Measurements from ENCODE around the gene MRPS23. TPM values are rescaled to one million over a fixed set of nuclear protein-coding genes. Genes with fewer than 3 reads are reported as not detected.
A peak's percentile ranks its signal among the peaks of the same experiment; 100 is the strongest.

The MRPS23 gene
- polyA plus RNA-seq, 1 donor, result 40.3 TPM

DNA sequence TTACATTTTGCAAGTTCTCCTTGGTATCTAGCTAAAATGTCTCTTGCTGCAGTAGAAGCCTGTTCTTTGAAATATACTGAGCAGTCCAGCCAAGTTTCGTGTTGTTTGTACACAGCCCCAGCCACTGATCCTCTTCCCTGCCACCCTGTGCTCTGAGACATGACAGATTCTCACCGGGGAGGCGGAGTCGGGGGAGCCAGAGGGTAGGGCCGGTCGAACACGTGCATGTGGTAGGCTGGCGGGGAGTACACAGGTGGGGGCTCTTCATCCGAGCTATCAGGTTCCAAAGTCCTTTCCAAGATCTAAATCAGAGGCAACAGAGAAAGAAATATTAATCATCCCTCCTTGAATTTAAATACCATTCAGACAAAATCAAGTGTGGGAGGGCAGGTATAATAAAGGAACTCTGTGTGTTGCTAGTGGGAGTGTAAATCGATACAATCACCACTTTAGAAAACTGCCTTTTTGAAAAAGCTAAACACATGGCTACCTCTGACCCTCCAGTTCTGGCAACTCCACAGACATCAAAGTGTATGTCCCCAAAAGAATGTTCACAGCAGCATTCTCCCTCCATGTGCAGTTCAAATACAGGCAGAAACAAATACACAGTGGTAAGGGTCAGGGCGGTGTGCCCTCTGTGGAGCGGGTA, 29.7 kb upstream of the MRPS23 start:
- H3K9me3 ChIP-seq (ENCODE audit: control insufficient read depth, low read depth, low read length), result no peaks in the 10 kb centered on the region
- H3K27me3 ChIP-seq (ENCODE audit: control insufficient read depth, insufficient read depth, low read length), result no peaks in the 10 kb centered on the region
- H3K4me1 ChIP-seq (ENCODE audit: control insufficient read depth, insufficient read depth, low read length), result peaks cover 41% of the 10 kb centered on the region
- WGBS (ENCODE audit: insufficient coverage, low lambda C conversion rate), result 0% methylated on average over 1 of the region's 12 CpGs
- H3K27ac ChIP-seq (ENCODE audit: low read length), result peak overlapping the region; percentile 86
- DNase-seq, result peak in 1 of 2 donors; percentile 75
- peaks cover 10% of the 10 kb centered on the region for H3K36me3 ChIP-seq (ENCODE audit: control insufficient read depth, insufficient read depth, low read length)
- no peak overlapping the region for H3K4me3 ChIP-seq (ENCODE audit: low read length)

DNA sequence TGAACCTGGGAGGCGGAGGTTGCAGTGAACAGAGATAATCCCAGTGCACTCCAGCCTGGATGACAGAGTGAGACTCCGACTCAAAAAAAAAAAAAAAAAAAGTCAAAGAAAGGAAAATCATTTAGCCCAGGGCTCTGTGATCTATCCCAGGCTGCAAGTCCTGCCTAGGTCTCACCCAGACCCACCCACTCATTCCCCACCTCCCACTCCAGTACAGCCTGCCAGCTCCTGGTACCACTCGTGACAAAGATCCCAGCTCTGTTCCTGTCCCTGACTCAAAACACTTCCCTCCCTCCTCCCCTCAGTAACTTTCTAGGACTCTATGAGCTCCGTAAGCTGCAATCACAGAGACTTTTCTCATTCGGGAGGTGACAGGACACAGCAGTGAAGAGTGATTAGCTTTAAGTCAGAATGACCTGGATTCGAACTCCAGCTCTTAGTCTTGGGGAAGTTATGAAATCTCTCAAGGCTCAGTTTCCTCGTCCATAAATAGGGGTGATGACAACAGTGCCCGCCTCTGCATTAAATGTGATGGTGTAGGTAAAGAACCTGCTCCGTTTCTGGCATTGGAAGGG, 28.0 kb upstream of the MRPS23 start:
- no peaks in the 10 kb centered on the region for H3K9me3 ChIP-seq (ENCODE audit: control insufficient read depth, low read depth, low read length)
- no peaks in the 10 kb centered on the region for H3K27me3 ChIP-seq (ENCODE audit: control insufficient read depth, insufficient read depth, low read length)
- H3K36me3 ChIP-seq (ENCODE audit: control insufficient read depth, insufficient read depth, low read length), result peaks cover 13% of the 10 kb centered on the region
- no CpG with 5 or more reads among the region's 9 CpGs for WGBS (ENCODE audit: insufficient coverage, low lambda C conversion rate)
- no peak overlapping the region for H3K27ac ChIP-seq (ENCODE audit: low read length)
- no peak overlapping the region for H3K4me3 ChIP-seq (ENCODE audit: low read length)
- no peak for DNase-seq
- peaks cover 44% of the 10 kb centered on the region for H3K4me1 ChIP-seq (ENCODE audit: control insufficient read depth, insufficient read depth, low read length)

DNA sequence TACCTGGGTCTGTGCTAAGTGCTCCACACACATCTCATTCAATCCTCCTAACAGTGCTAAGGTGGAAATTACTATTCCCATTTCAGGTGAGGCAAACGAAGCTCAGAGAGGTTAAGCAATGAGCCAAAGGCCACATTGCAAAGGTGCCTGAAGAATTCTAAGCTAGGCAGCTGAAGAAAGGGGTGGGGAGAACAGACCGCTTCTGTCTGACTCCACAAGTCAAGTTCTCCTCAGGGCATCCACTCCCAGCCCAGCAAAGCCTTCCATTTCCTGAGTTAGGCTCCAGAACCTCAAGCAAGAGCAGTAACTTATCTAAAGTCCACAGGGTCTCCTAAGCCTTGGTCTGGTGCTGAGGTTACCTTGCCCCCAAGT, 27.0 kb upstream of the MRPS23 start:
- no CpG with 5 or more reads among the region's 2 CpGs for WGBS (ENCODE audit: insufficient coverage, low lambda C conversion rate)
- Histone ChIP-seq H3K27ac (ENCODE audit: low read length) (no peak overlapping the region), H3K9me3 (ENCODE audit: control insufficient read depth, low read depth, low read length) (no peaks in the 10 kb centered on the region), H3K4me3 (ENCODE audit: low read length) (no peak overlapping the region), H3K27me3 (ENCODE audit: control insufficient read depth, insufficient read depth, low read length) (no peaks in the 10 kb centered on the region), H3K4me1 (ENCODE audit: control insufficient read depth, insufficient read depth, low read length) (peaks cover 42% of the 10 kb centered on the region), H3K36me3 (ENCODE audit: control insufficient read depth, insufficient read depth, low read length) (peaks cover 18% of the 10 kb centered on the region)
- DNase-seq, result no peak

DNA sequence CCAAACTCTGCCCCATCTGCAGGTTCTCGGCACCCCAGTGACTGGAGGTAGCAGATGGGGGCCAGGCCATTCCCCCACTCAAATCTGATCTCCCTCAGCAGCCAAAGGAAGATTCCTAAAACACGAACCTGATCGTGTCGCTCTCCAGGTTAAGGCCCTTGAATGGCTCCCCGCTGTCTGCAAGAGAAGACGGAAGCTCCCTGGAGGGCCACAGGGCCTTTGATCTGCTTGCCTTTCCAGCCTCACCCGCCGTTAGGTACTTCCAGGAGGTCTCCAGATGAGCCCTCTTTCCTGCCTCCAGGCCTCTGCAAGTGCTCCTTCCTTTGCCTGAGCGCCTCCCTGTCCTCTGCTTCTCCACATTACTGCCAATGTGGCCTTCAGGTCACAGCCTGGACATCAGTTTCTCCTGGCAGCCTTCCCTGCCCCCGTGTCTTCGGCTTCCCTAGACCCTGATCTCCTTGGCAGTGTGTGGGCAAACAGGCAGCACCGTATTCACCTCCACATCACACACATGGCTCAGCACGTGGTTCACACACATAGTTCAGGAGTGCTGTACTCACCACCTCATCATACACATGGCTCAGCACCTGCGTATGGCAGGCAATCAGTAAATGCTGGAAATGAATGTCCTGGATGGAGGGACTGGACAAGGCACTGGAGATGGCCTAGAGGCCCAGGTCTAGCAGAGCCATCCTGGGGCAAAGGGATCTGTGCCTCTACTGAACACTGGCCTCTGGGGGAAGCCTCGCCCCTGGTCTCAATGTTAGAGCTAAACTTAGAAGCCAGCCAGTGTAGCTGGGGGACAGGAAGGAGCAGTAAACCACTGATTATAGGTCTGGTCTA, 26.4 kb upstream of the MRPS23 start:
- DNase-seq, result no peak
- H3K36me3 ChIP-seq (ENCODE audit: control insufficient read depth, insufficient read depth, low read length), result peaks cover 22% of the 10 kb centered on the region
- no CpG with 5 or more reads among the region's 15 CpGs for WGBS (ENCODE audit: insufficient coverage, low lambda C conversion rate)
- no peaks in the 10 kb centered on the region for H3K27me3 ChIP-seq (ENCODE audit: control insufficient read depth, insufficient read depth, low read length)
- no peaks in the 10 kb centered on the region for H3K9me3 ChIP-seq (ENCODE audit: control insufficient read depth, low read depth, low read length)
- no peak overlapping the region for H3K4me3 ChIP-seq (ENCODE audit: low read length)
- peaks cover 36% of the 10 kb centered on the region for H3K4me1 ChIP-seq (ENCODE audit: control insufficient read depth, insufficient read depth, low read length)
- H3K27ac ChIP-seq (ENCODE audit: low read length), result peak overlapping the region; percentile 82

DNA sequence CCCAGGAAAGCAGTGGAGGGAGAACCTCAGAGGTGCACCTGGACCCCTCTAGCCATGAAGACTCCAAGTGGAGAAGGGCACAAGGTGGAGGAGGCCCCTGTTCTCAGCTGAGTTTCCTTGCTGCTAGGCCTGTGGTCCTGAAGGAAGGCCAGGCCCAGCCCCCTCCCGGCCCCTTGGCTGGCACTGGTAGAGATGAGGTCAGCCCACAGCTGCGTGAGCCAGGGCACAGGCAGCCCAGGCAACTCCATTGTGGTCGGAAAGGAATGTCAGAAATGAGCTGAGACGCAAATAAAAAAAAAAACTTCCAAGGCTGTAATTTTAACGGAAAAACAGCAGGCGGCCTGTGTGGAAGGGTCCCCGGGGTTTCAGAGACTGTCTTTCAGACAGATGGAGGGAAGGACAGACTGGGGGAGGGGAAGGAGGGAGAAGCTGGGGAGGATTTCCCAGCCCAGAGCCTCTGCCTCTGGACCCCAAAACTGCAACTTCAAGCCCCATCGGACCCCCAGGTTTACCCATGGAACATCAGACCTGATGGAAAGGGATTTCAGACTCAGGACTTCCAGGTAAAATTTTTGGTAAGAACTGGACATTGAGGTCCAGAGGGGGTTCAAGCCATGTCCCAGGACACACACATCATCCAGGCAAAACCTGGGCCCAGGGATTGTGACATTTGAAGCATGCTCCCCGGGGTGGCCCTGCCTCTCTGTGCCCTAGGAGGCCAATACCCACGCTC, 25.6 kb upstream of the MRPS23 start:
- WGBS (ENCODE audit: insufficient coverage, low lambda C conversion rate), result no CpG with 5 or more reads among the region's 10 CpGs
- no peaks in the 10 kb centered on the region for H3K9me3 ChIP-seq (ENCODE audit: control insufficient read depth, low read depth, low read length)

DNA sequence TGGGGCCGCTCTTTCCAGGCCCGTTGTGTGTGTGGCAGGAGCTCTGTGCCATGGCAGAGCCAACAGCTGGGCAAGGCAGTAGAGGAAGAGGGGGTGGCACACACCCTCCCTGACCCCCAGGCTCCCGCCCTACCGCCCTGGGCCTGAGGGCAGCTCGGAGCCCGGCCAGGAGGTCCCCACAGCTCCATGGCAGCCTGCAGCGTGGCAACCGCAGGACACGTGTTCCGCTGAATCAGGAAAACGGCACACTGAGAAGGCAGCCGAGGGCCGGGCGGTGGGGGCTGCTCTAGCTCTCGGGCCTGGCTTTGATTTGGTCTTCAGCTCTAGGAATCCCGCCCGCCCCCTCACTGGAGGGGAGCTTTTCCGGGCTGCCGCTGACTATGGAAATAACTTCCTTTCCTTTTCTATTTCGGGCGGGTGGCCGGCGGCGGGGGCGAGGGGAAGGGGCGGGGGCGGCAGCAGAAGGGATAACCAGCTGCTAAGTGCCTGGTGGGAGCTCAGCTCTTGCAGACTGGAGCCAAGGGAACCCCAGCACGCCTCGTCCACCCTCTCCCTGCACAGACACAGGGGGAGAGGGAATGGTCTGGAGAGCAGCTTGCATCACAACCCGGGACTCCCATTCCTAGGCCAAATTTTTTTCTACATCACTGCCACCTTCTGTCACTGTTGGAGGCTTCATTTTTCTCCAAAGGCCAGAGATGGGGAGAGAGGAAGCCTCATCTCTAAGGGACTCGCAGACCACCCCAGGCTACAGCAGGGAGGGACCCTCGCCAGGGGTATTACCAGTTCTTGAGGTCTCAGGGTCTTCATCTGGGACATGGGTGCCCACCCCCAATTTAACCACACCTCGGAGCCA, 24.8 kb upstream of the MRPS23 start:
- H3K4me1 ChIP-seq (ENCODE audit: control insufficient read depth, insufficient read depth, low read length), result peaks cover 34% of the 10 kb centered on the region
- peaks cover 23% of the 10 kb centered on the region for H3K36me3 ChIP-seq (ENCODE audit: control insufficient read depth, insufficient read depth, low read length)

More for the DNA sequence above, 25.6 kb upstream of the MRPS23 start:
- peaks cover 24% of the 10 kb centered on the region for H3K36me3 ChIP-seq (ENCODE audit: control insufficient read depth, insufficient read depth, low read length)
- peak overlapping the region; percentile 82 for H3K27ac ChIP-seq (ENCODE audit: low read length)
- H3K27me3 ChIP-seq (ENCODE audit: control insufficient read depth, insufficient read depth, low read length), result no peaks in the 10 kb centered on the region
- DNase-seq, result peak; percentile 77 to 79
- peaks cover 36% of the 10 kb centered on the region for H3K4me1 ChIP-seq (ENCODE audit: control insufficient read depth, insufficient read depth, low read length)
- H3K4me3 ChIP-seq (ENCODE audit: low read length), result no peak overlapping the region

DNA sequence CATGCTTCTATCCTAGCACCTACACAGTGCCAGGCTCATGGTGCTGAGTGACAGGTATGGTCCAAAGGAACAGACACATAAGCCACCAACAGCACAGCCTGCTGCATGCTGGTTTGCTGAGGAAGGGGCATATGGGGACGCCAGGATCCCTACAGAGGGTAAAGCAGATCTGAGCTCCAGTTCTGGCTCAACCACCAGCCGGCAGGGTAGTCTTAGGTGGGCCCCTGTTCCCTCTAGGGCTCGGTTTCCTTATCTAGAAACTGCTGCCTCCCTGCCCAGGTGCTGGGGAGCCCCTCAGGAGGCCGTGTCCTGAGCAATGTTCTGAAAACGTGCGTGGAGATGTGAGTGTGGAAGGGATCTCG, 24.2 kb upstream of the MRPS23 start:
- no CpG with 5 or more reads among the region's 7 CpGs for WGBS (ENCODE audit: insufficient coverage, low lambda C conversion rate)
- Histone ChIP-seq H3K27me3 (ENCODE audit: control insufficient read depth, insufficient read depth, low read length) (no peaks in the 10 kb centered on the region), H3K9me3 (ENCODE audit: control insufficient read depth, low read depth, low read length) (no peaks in the 10 kb centered on the region), H3K4me1 (ENCODE audit: control insufficient read depth, insufficient read depth, low read length) (peaks cover 34% of the 10 kb centered on the region), H3K4me3 (ENCODE audit: low read length) (no peak overlapping the region), H3K36me3 (ENCODE audit: control insufficient read depth, insufficient read depth, low read length) (peaks cover 26% of the 10 kb centered on the region), H3K27ac (ENCODE audit: low read length) (peak overlapping the region; percentile 67)
- DNase-seq, result no peak

More for the DNA sequence above, 24.8 kb upstream of the MRPS23 start:
- H3K4me3 ChIP-seq (ENCODE audit: low read length), result no peak overlapping the region
- no CpG with 5 or more reads among the region's 33 CpGs for WGBS (ENCODE audit: insufficient coverage, low lambda C conversion rate)
- no peaks in the 10 kb centered on the region for H3K27me3 ChIP-seq (ENCODE audit: control insufficient read depth, insufficient read depth, low read length)
- DNase-seq, result peak; percentile 61 to 65
- no peaks in the 10 kb centered on the region for H3K9me3 ChIP-seq (ENCODE audit: control insufficient read depth, low read depth, low read length)
- peak overlapping the region; percentile 82 for H3K27ac ChIP-seq (ENCODE audit: low read length)

DNA sequence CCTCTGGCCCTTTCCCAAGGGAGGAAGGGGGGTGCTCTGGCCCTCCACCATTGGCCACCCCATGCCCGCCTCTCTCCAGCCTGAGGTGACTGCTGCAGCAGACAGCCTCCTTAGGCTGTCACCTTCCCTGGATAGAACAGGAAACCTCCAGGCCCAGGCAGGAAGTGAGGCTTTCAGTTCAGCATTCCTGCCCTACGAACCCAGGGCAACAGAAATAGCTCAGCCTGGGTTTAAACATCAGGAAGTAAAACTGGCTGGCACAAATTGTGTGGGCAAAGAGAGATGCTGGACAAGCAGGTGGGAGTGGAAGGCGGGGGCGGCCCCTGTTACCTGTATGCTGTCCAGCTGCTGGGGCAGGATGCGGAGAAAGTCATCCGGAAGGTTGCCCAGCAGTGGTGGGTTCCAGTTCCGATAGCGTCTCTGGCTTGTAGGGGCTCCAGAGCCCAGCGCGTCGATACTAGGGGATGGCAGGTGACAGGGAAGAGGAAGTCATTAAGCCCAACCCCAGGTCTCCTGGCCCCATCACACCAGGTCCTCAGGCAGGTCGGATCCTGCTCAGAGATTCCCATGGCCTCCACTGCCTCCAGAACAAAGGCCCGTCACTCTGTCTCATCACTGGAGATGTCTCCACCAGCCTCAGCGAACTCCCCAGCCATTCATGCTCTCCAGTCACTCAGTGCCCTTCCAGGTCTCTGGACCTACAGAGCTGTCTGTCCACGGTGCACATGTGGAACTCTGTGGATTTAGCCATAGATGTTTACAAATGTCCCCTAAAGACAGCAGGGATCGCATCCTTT, 23.6 kb upstream of the MRPS23 start:
- peak overlapping the region; percentile 67 for H3K27ac ChIP-seq (ENCODE audit: low read length)
- peaks cover 26% of the 10 kb centered on the region for H3K36me3 ChIP-seq (ENCODE audit: control insufficient read depth, insufficient read depth, low read length)
- H3K4me1 ChIP-seq (ENCODE audit: control insufficient read depth, insufficient read depth, low read length), result peaks cover 39% of the 10 kb centered on the region
- H3K27me3 ChIP-seq (ENCODE audit: control insufficient read depth, insufficient read depth, low read length), result no peaks in the 10 kb centered on the region
- DNase-seq, result no peak
- H3K9me3 ChIP-seq (ENCODE audit: control insufficient read depth, low read depth, low read length), result no peaks in the 10 kb centered on the region
- no CpG with 5 or more reads among the region's 16 CpGs for WGBS (ENCODE audit: insufficient coverage, low lambda C conversion rate)
- no peak overlapping the region for H3K4me3 ChIP-seq (ENCODE audit: low read length)

DNA sequence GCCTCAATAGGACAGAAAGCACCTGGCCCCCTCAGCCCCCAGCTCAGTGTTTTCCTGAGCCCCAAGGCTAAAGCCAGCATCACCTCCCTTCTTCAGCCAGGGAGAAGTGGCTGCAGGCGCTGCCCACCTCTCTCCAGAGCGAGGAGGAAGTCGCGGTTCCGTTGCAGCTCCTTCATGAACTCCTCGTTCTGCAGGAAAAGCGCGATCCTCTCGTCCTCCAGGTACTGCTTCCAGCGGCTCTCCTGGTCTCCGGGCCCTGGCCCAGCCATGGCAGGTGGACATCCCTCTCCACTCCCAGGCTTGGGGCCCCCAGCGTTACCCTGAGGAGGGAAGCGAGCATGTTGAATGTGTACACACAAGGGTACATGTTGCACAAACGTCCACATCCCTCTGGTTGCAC, 22.7 kb upstream of the MRPS23 start:
- no peak for DNase-seq
- H3K36me3 ChIP-seq (ENCODE audit: control insufficient read depth, insufficient read depth, low read length), result peaks cover 23% of the 10 kb centered on the region
- peaks cover 45% of the 10 kb centered on the region for H3K4me1 ChIP-seq (ENCODE audit: control insufficient read depth, insufficient read depth, low read length)
- H3K27ac ChIP-seq (ENCODE audit: low read length), result no peak overlapping the region
- H3K4me3 ChIP-seq (ENCODE audit: low read length), result no peak overlapping the region
- no peaks in the 10 kb centered on the region for H3K27me3 ChIP-seq (ENCODE audit: control insufficient read depth, insufficient read depth, low read length)
- WGBS (ENCODE audit: insufficient coverage, low lambda C conversion rate), result no CpG with 5 or more reads among the region's 14 CpGs
- H3K9me3 ChIP-seq (ENCODE audit: control insufficient read depth, low read depth, low read length), result no peaks in the 10 kb centered on the region

Measured in large intestine (tissue), 3 donors.